ENCODE measurements around the gene DNAJB13. TPM values are rescaled to one million over a fixed set of nuclear protein-coding genes. Genes with fewer than 3 reads are reported as not detected.
A peak's percentile ranks its signal among the peaks of the same experiment; 100 is the strongest.

DNAJB13 gene, protein sequence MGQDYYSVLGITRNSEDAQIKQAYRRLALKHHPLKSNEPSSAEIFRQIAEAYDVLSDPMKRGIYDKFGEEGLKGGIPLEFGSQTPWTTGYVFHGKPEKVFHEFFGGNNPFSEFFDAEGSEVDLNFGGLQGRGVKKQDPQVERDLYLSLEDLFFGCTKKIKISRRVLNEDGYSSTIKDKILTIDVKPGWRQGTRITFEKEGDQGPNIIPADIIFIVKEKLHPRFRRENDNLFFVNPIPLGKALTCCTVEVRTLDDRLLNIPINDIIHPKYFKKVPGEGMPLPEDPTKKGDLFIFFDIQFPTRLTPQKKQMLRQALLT
- total RNA-seq, result 0.15 TPM in 1 of 2 replicates, not detected in the other
- 0.05 TPM for total RNA-seq (2013)
- polyA plus RNA-seq, result 0.27 TPM in 1 of 2 replicates, not detected in the other
- not detected in 2 replicates for polyA minus RNA-seq

DNA sequence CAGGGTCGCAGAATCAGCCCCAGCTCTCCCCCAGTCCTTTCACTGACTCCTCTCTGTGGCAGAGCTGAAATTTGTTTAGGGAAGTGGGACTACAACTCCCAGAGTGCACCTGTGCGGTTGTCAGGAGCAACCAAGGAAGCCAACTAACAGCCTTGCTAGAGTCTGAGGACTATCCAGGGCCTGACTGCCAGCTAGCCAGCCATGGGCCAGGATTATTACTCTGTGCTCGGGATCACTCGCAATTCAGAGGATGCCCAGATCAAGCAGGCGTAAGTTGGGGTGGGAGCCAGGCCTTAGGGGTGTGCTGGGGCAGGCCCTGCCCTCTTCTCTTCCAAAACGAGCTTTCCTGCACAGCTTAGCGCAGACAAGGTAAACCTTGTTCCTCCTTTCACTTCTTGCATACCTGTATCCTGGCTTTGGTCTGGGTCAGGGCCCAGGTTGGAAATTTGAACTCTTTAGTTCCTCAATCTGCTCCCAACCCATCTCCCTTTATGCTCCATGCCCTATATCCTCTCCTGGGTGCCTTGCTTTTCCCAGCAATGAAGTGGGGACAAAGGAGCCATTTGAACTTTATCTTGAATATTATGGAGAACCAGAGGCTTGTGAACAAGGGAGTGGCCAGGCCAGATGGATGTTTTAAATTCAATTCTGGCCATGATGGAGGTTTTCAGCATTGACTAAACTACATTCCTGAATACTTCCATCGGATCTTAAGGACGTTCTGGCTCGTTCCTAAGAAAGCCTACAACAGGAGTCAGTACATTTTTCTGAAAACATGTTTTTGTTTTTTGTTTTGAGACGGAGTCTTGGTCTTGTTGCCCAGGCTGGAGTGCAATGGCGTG lies at the start of gene DNAJB13:
TSS of gene DNAJB13 (plus strand) at position 158 of the 842 bp plus-strand sequence. CDS start at position 202, 44 bp downstream.
- no peak within 1 kb of the TSS for H3K4me3 Mint-ChIP-seq
- H3K4me3 ChIP-seq (ENCODE audit: control extremely low read depth in 1 of 5, extremely low read depth in 1 of 5, insufficient read depth in 1 of 5, low read depth in 2 of 5, low read length in 4 of 5), result no peak within 1 kb of the TSS
- TF ChIP-seq, protein P1, sequence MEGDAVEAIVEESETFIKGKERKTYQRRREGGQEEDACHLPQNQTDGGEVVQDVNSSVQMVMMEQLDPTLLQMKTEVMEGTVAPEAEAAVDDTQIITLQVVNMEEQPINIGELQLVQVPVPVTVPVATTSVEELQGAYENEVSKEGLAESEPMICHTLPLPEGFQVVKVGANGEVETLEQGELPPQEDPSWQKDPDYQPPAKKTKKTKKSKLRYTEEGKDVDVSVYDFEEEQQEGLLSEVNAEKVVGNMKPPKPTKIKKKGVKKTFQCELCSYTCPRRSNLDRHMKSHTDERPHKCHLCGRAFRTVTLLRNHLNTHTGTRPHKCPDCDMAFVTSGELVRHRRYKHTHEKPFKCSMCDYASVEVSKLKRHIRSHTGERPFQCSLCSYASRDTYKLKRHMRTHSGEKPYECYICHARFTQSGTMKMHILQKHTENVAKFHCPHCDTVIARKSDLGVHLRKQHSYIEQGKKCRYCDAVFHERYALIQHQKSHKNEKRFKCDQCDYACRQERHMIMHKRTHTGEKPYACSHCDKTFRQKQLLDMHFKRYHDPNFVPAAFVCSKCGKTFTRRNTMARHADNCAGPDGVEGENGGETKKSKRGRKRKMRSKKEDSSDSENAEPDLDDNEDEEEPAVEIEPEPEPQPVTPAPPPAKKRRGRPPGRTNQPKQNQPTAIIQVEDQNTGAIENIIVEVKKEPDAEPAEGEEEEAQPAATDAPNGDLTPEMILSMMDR (IDR thresholded peaks at IDR 0.05), result no peak
- TF ChIP-seq EZH2 (IDR thresholded peaks at IDR 0.05; ENCODE audit: borderline replicate concordance, insufficient read depth, low read depth, low read length, poor library complexity, severe bottlenecking), result no peak
- DNase-seq (peak; percentile 59), ATAC-seq (ENCODE audit: low read depth) (peak; percentile 71)
- no peak within 1 kb of the TSS for H3K4me2 ChIP-seq (replicated peaks; ENCODE audit: low read depth, low read length, poor library complexity, severe bottlenecking)
- no peaks in the 10 kb centered on the region for H3K9me3 Mint-ChIP-seq (ENCODE audit: insufficient read depth)
- no peak within 1 kb of the TSS for H3K9ac ChIP-seq (ENCODE audit: low read length)
- no peak within 1 kb of the TSS for H2AFZ ChIP-seq (ENCODE audit: insufficient read depth, low read depth, low read length, poor library complexity, severe bottlenecking)
- H3K79me2 ChIP-seq (ENCODE audit: control insufficient read depth, insufficient read depth, low read length), result no peaks in the 10 kb centered on the region
- H3K4me1 ChIP-seq (ENCODE audit: control insufficient read depth in 2 of 2, insufficient read depth in 2 of 2, low read length in 2 of 2), result no peaks in the 10 kb centered on the region
- no peaks in the 10 kb centered on the region for H3K9me3 ChIP-seq (ENCODE audit: control extremely low read depth in 1 of 3, control insufficient read depth in 2 of 3, insufficient read depth in 1 of 3, low read length in 2 of 3)
- no peaks in the 10 kb centered on the region for H3K36me3 ChIP-seq (replicated peaks in 1 of 2; ENCODE audit: control extremely low read depth in 1 of 2, control insufficient read depth in 1 of 2, extremely low read depth in 1 of 2, insufficient read depth in 2 of 2, low read length in 1 of 2)
- peaks cover 4% of the 10 kb centered on the region for H3K27me3 Mint-ChIP-seq
- peaks cover 0 to 2% (median 0%) of the 10 kb centered on the region in 4 experiments for H3K27me3 ChIP-seq (replicated peaks in 1 of 4; ENCODE audit: control extremely low read depth in 1 of 4, control insufficient read depth in 3 of 4, insufficient read depth in 4 of 4, low read length in 3 of 4)
- intact Hi-C loops (cut with micrococcal nuclease), result no loop called here
- H3K4me1 Mint-ChIP-seq, result no peaks in the 10 kb centered on the region
- ChIA-PET CTCF (no interaction called here), POLR2A (interaction anchor here (0.5 kb wide), 1 partner anchor 307 kb away, joined by 4 read pairs; no protein-coding TSS in a partner anchor)
- WGBS (ENCODE audit: insufficient coverage), result 90% methylated on average over 8 of the region's 12 CpGs
- H3K27ac ChIP-seq (ENCODE audit: low read length in 2 of 2), result no peak within 1 kb of the TSS
- no peaks in the 10 kb centered on the region for H4K20me1 ChIP-seq (ENCODE audit: control insufficient read depth, insufficient read depth, low read length, poor library complexity, severe bottlenecking)
- no peak within 1 kb of the TSS for H3K27ac Mint-ChIP-seq
